K562 (cell line): Measurements from ENCODE around the gene CHST15. TPM values are rescaled to one million over a fixed set of nuclear protein-coding genes. Genes with fewer than 3 reads are reported as not detected.

ENCODE experiments used
- CBFA2T3 ChIP-seq: fragments of 450-650 bp; IDR thresholded peaks from 2 replicates; pipeline ENCODE4 v1.6.1; 2017
- FOXK1 ChIP-seq: sonication (generic); formaldehyde crosslinking; IDR thresholded peaks from 2 replicates; pipeline ENCODE4 v1.8.0; 2022; ENCODE audit warnings: missing genetic modification reagents, mild to moderate bottlenecking, borderline replicate concordance
- PPARD ChIP-seq: fragments of 250-450 bp; sonication (Bioruptor Pico); IDR thresholded peaks from 2 replicates; pipeline ENCODE4 v1.8.0; 2022; ENCODE audit warnings: inconsistent platforms, mild to moderate bottlenecking, moderate library complexity
- RBM39 ChIP-seq: fragments of 200-400 bp; formaldehyde crosslinking; optimal IDR thresholded peaks from 2 replicates; pipeline ENCODE3; 2018; ENCODE audit warnings: low read depth, low read length
- SAP30 ChIP-seq: fragments of 200-600 bp; sonication (generic); IDR thresholded peaks from 2 replicates; pipeline ENCODE4 v1.6.1; 2012; ENCODE audit warnings: borderline replicate concordance, low read depth, mild to moderate bottlenecking, moderate library complexity, low read length, control low read depth, inconsistent platforms; ENCODE audit not compliant: insufficient read depth, poor library complexity, severe bottlenecking
- SMAD3 ChIP-seq: fragments of 450-650 bp; formaldehyde crosslinking; conservative IDR thresholded peaks from 2 replicates; pipeline ENCODE4 v1.4.0; 2020; ENCODE audit warnings: mild to moderate bottlenecking
- ZNF146 ChIP-seq: IDR thresholded peaks from one replicate; pipeline ENCODE4 v1.6.1; 2018; ENCODE audit warnings: missing compliant biosample characterization; ENCODE audit not compliant: unreplicated experiment
- ZNF3 ChIP-seq: fragments of 250-450 bp; sonication (Bioruptor Pico); IDR thresholded peaks from 2 replicates; pipeline ENCODE4 v1.5.0; 2021; ENCODE audit warnings: mild to moderate bottlenecking, moderate library complexity
- ZNF77 ChIP-seq: fragments of 250-450 bp; sonication (Bioruptor Pico); IDR thresholded peaks from 2 replicates; pipeline ENCODE4 v1.5.0; 2020
- polyA plus RNA-seq, 8 experiments: library from polyadenylated mRNA; depleted of rRNA in 4 of 8; stranded (reverse) in 5 of 8; unstranded in 3 of 8; fragments of >200 nt; fragmentation: Nextera tagmentation in 2 of 8; fragmentation: Illumina TruSeq in 1 of 8; extraction: Ambion mirVana in 2 of 8; extraction: Trizol in 1 of 8; gene quantifications; 2 replicates each; pipeline versions ENCODE4 v1.2.1 to v1.2.3, GENCODE V29; 2011 to 2014; ENCODE audit warnings: inconsistent platforms in 1 of 8, missing spikeins in 1 of 8
- total RNA-seq, 7 experiments: library from RNA; depleted of rRNA in 6 of 7; stranded (reverse); fragments of >200 nt in 6 of 7; fragmentation: Illumina TruSeq in 2 of 7; extraction: Trizol in 2 of 7; gene quantifications; 2 replicates each; pipeline versions ENCODE4 v1.2.1 to v1.2.3, GENCODE V29; 2011 to 2021; ENCODE audit warnings: low replicate concordance in 1 of 7
- TF ChIP-seq, protein P1 (sequence below): fragments of 250-450 bp; sonication (Bioruptor Pico); IDR thresholded peaks from 2 replicates; pipeline ENCODE4 v1.4.0; 2020
- TF ChIP-seq, protein P2 (sequence below): sonication (generic); formaldehyde crosslinking; IDR thresholded peaks from 2 replicates; pipeline ENCODE4 v1.8.1; 2022; ENCODE audit warnings: missing genetic modification reagents
- TF ChIP-seq, protein P3 (sequence below): fragments of 250-450 bp; sonication (Bioruptor Pico); IDR thresholded peaks from 2 replicates; pipeline ENCODE4 v1.5.0; 2020; ENCODE audit warnings: mild to moderate bottlenecking
- TF ChIP-seq, protein P4 (sequence below): fragments of 250-450 bp; sonication (Bioruptor Pico); IDR thresholded peaks from 2 replicates; pipeline ENCODE4 v1.5.0; 2021; ENCODE audit warnings: mild to moderate bottlenecking, moderate library complexity

Gene CHST15
- total and polyA plus RNA-seq, 9 of the 15 experiments (the other 6 are each of a cell fraction or from before 2014, with no cell fraction given) = 0.04 to 0.16 (median 0.08) TPM

DNA sequence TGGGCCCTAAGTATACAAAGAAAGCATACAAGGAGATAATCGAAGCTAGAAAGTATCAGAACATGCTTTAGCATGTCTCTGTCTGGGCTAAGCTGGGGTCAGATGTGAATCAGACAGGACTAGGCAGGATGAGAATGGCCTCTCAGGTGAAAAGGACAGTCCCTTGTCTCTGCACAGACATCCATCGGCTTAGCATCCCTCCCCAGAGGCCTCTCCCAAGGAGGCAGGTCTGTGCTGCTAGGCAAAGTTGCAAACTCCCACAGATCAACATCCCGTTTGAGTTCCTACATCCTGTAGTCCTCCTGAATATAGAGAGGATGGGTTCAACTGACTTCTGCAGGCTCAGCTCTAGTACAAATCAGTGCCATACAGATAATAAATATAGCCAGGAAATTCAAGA, 24.5 kb downstream of the CHST15 start (continued):
- TF ChIP-seq, protein P1, sequence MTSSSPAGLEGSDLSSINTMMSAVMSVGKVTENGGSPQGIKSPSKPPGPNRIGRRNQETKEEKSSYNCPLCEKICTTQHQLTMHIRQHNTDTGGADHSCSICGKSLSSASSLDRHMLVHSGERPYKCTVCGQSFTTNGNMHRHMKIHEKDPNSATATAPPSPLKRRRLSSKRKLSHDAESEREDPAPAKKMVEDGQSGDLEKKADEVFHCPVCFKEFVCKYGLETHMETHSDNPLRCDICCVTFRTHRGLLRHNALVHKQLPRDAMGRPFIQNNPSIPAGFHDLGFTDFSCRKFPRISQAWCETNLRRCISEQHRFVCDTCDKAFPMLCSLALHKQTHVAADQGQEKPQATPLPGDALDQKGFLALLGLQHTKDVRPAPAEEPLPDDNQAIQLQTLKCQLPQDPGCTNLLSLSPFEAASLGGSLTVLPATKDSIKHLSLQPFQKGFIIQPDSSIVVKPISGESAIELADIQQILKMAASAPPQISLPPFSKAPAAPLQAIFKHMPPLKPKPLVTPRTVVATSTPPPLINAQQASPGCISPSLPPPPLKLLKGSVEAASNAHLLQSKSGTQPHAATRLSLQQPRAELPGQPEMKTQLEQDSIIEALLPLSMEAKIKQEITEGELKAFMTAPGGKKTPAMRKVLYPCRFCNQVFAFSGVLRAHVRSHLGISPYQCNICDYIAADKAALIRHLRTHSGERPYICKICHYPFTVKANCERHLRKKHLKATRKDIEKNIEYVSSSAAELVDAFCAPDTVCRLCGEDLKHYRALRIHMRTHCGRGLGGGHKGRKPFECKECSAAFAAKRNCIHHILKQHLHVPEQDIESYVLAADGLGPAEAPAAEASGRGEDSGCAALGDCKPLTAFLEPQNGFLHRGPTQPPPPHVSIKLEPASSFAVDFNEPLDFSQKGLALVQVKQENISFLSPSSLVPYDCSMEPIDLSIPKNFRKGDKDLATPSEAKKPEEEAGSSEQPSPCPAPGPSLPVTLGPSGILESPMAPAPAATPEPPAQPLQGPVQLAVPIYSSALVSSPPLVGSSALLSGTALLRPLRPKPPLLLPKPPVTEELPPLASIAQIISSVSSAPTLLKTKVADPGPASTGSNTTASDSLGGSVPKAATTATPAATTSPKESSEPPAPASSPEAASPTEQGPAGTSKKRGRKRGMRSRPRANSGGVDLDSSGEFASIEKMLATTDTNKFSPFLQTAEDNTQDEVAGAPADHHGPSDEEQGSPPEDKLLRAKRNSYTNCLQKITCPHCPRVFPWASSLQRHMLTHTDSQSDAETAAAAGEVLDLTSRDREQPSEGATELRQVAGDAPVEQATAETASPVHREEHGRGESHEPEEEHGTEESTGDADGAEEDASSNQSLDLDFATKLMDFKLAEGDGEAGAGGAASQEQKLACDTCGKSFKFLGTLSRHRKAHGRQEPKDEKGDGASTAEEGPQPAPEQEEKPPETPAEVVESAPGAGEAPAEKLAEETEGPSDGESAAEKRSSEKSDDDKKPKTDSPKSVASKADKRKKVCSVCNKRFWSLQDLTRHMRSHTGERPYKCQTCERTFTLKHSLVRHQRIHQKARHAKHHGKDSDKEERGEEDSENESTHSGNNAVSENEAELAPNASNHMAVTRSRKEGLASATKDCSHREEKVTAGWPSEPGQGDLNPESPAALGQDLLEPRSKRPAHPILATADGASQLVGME (CRISPR knock-in tag) = no peak
- TF ChIP-seq RBM39 (no peak), CBFA2T3 (no peak), SMAD3 (no peak), ZNF146 (CRISPR knock-in tag) (no peak), ZNF77 (no peak), PPARD (CRISPR knock-in tag) (no peak), ZNF3 (CRISPR knock-in tag) (no peak), FOXK1 (CRISPR knock-in tag) (no peak), SAP30 (no peak)
- TF ChIP-seq, protein P2, sequence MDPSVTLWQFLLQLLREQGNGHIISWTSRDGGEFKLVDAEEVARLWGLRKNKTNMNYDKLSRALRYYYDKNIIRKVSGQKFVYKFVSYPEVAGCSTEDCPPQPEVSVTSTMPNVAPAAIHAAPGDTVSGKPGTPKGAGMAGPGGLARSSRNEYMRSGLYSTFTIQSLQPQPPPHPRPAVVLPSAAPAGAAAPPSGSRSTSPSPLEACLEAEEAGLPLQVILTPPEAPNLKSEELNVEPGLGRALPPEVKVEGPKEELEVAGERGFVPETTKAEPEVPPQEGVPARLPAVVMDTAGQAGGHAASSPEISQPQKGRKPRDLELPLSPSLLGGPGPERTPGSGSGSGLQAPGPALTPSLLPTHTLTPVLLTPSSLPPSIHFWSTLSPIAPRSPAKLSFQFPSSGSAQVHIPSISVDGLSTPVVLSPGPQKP (CRISPR knock-in tag) = no peak
- TF ChIP-seq, protein P3, sequence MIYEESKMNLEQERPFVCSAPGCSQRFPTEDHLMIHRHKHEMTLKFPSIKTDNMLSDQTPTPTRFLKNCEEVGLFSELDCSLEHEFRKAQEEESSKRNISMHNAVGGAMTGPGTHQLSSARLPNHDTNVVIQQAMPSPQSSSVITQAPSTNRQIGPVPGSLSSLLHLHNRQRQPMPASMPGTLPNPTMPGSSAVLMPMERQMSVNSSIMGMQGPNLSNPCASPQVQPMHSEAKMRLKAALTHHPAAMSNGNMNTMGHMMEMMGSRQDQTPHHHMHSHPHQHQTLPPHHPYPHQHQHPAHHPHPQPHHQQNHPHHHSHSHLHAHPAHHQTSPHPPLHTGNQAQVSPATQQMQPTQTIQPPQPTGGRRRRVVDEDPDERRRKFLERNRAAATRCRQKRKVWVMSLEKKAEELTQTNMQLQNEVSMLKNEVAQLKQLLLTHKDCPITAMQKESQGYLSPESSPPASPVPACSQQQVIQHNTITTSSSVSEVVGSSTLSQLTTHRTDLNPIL (CRISPR knock-in tag) = no peak
- TF ChIP-seq, protein P4, sequence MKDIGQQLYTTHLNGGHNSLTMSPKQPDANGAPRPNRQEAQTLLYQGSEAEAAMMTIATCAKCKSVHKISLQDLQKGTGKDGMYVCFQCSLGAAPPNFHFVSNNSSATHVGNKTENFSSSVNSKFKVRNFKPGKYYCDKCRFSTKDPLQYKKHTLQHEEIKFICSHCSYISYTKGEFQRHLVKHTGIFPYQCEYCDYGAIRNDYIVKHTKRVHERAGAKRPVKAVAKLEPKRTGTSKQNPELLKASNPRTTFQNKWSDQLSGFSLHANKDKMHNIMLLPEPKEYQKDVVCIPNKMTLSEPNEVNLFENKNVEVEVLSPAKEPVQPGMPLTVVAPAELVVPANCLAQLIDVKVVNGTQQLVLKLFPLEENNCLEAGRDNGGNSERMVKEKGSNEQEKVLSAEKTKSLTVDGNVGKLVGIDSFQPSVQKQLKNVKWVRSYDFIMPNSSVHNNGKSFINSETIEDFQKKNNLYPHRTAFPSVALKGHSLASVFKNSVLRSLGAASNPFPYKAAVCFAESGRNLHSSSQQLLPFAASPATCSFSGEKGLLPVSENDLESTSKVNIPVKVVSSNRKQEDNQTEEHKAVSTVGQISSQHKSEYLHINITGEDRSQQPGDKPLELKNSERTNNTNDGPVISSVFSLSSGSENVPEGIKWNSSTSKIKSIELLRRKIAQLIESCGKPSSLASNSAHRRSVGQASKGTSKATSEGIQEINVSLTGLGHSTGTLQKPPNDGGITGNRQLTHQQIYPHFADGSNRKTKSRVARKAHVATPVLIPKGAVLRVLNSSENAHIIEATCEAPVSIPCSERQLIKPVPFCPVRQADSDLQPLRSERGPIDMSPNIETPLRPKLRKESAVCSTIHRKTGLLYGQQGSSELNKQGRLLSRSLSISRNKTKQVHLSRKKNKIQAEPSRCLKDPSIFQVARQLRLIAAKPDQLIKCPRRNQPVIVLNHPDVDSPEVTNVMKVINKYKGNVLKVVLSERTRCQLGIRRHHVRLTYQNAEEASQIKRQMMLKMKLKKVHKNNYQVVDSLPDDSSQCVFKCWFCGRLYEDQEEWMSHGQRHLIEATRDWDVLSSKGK = no peak
